Stimulated activated CD4-positive, alpha-beta T cell treated with anti-CD3 and anti-CD28 coated beads, Interleukin-12 subunit alpha, Interleukin-12 subunit beta, amount 100 ng/mL, for 48 hours (primary cell): ENCODE results near the gene ENKD1.

Experiments used
- DNase-seq, 3 donors: peaks; one replicate each; pipeline ENCODE4 v3.0.0-alpha.2; 2020; ENCODE audit warnings: low read depth in 2 of 3, low spot score in 1 of 3

Gene ENKD1

DNA sequence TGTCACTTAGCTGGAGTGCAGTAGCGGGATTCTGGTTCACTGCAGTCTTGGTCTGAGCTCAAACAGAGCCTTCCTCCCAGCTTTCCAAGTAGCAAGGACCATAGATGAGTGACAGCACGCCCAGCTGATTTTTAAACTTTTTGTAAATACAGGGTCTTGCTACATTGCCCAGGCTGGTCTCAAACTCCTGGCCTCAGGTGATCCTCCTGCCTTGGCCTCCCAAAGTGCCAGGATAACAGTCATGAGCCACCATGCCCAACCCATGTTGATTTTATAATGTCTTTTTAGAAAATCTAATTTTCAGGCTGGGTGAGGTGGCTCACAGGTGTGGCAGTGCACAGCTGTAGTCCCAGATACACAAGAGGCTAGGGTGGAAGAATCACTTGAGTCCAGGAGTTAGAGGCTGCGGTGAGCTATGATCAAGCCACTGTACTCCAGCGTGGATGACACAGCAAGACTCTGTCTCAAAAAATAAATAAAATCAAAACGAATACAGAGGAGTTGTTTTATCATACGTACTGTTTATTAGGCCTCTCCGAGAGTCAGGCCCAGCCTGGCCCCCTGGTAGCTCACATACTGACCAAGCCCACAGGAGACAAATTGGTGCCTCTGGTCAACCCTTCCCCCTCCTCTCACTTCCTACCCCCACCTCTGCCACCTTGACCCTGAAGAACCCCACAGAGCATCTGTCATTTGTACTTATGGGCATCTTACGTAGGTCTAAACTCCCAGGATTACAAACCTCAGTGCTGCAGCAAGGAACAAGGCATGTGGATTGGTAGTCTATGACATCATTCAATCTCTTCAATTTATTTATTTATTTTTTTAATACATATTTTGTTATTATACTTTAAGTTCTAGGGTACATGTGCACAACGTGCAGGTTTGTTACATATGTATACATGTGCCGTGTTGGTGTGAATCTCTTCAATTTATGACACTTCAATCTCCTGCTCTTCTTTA is 13.7 kb upstream of the ENKD1 start:
- no peak for DNase-seq

DNA sequence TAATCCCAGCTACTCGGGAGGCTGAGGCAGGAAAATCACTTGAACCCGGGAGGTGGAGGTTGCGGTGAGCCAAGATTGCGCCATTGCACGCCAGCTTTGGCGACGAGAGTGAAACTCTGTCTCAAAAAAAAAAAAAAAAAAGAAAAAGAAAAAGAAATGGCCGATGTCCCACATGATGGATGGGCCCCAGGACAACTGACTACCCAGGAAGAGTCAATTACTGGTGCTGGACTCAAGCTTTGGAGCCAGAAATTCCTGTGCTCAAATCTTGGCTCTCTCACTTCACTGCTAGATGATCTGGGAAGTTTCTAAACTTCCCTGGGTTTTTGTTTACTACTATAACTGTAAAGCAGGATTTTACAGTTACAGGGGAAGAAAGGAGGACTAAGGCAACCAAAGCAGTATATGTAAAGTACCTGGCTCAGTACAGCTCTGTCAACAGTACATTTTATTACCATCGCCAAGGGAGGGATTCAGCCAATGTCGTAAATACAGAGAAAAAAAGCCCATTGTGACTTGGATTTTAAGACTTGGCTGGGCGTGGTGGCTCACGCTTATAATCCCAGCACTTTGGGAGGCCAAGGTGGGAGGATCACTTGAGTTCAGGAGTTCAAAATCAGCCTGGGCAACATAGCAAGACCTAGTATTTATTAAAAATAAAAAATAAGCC is 11.9 kb upstream of the ENKD1 start:
- no peak for DNase-seq

- DNase-seq = no peak
These were observed 11.2 kb upstream of the ENKD1 start for GRCh38 chr16:67677712-67678111.

- DNase-seq = no peak
These were observed 10.4 kb upstream of the ENKD1 start for GRCh38 chr16:67676939-67677338.

DNA sequence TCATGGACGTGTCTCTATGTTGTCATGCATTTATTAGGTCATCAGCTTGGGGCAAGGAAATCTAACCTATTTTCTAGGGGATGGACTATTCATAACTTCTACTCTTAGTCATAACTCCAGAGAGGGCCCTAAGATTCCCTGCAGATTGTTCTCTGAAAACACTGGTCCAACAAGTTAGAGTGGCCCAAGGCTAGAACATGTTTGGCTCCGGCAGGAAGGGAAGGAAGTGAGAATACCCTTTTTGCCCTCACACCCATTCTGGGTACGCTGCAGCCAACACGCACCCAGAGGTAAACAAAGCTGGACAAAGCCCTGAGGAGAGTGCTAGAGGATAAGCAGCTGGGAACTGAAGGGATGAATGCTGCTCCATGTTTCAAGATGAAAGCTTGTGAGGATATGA is 10.0 kb upstream of the ENKD1 start:
- DNase-seq = no peak

DNA sequence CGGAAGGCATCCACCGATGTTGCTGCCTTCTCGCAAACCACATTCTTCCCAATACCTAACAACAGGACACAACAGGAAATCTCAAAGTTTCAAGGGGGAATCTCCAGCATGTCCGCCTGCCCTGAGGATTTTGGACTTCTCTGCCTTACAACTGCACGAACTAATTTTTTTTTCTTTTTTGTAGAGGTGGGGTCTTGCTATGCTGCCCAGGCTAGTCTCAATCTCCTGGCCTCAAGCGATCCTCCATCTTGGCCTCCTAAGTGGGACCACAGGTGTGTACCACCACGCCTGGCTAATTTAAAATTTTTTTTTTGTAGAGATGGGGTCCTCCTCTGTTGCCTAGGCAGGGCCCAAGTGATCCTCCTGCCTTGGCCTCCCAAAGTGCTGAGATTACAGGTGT is 9.4 kb upstream of the ENKD1 start:
- DNase-seq = no peak

DNA sequence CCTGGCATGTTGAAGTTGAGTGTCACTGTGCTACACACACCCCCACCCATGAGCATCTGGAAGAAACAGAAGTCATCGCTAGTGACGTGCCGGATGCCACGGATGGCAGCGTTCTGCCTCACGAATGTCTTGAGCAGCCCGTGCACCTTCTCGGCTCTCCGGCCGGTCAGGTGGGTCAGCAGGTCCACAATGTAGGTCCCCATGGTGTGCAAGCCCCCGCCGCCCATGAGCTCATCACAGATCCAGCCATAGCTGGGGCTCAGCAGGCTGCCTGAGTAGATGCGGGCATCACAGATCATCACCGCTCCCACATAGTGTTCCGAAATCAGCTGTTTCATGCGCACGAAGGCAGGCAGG is 9.0 kb upstream of the ENKD1 start:
- no peak for DNase-seq

DNA sequence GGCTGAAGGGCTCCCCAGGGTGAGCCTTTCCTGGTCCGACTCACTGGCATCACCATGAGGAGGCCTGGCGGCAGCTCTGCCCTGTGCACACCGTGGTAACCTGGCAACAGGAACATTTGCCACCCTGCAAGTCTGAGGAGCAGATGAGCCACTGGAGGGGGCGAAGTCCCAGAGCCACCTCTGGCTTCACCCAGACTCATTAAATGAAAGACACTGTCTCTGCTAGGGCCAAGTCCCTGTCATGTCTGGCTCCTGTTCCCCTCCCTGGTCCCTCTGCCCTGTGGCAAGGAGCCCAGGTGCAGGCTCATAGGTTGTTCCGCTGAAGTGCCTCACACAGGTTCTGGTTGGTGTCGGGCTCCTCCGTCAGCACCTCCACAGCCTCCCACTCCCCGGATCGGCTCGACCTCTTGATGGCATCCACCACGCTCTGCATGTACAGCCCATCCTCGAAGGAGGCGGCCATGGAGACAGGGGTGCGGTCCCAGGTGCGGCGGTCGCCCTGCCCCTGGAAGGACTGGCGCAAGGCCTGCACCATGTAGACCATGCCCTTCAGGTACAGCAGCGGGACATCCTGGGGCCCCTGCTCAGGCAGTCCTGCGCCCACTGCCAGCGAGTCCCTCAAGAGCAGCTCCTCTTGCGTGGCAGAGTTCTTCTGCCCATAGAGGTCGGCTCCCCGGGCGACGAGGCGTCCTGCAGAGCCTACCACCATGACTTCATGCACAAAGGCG is 8.5 kb upstream of the ENKD1 start:
- DNase-seq = no peak

DNA sequence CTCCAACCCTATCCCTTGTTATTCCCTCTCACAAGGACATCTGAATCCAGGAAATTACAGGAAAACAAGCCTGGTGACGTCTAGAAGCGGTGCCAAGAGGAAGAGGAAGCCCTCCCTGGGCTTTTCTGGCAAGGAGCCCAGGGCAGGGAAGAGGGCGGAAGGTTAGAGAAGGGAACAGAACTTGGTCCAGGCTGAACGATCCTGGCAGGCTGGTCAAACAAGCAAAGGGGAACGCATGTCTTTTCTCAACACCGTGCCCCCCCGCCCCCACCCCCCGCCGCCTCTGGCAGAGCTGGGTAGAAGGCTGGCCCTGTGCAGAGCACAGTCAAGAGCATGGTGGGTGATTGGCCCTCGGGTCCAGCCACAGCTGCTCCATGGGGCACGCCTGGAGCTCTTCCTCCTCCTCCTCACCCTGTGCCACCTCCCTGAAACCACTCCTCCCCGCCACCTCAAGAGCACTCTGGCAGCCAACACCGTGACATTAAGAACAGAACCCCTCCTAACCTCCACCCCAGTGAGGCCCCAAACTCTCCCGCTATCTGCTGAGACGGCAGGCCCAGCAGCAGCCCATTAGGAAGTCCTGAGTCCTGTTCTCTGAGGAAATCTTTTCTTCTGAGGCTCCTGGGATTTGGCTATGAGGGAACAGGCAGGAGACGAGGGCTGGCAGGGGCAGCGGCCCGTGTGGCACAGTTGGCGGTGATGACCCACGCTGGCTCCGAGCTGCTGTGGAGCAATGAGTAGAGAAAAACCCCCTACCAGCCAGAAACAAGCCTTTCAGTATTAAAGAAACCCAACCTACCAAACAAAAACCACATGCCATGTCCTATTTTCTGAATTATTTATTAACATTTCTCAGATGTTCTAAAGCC is 7.4 kb upstream of the ENKD1 start:
- DNase-seq = no peak

DNA sequence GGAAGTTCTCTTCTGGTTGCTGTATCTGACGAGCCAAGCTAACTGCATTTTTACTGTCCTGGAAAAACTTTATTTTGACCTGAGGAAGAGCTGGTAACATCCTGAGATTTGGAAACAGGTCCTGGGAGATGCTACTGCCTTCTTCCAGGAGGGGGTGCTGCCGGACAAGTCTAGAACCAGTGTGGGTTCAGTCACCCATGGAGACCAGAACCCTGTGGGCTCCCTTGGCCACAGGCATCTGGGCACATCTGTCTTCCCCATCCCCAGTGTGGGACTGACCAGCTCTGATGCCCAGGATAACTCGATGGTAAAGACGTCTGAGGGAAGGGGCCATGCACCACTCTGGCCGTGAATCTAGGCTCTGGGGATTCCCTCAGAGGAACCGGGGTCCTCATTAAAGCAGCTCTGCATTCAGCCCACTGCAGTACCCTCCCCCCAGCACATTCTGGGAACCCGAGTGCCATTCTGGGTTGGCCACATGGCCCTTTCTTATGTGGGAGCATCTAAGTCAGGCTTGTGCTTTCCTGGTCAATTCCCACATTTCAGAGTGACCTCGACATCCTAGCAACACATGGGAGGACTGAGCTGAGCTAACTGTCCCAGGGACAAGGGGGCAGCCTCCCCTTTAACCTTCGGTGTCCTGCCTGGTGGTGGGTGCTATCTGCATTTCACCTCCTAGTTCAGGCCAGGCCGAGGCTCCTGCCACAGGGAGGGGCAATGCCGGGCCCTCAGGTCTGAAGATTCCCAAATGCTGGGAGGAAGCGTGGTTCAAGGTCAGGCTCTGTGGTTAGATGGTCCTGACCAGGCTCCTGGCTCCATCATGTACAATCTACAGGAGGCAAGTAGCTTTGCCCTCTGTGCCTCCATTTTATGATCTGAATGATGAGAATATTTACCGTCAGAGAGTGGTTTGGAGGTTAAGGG is 6.5 kb upstream of the ENKD1 start:
- DNase-seq = peak in 2 of 3 donors; percentile 19 to 32

DNA sequence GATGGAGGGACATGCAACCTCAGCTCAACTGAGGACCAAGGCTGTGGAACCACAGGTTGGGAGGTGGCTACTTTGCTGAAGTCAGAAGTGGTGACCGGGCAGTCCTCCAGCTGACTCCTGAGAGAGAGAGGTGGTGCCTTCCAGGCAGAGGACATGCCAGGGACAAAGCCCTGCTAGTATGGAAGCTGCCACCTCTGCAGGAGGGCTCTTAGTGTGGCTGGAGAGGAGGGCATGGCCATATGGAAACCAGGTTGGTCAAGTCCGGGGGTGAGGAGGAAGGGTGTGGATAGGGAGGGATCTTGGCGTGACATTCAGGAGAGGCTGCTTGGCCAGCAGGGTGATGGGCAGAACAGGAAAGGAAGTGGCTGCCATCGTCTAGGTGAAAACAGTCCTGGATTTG is 5.8 kb upstream of the ENKD1 start:
- DNase-seq = no peak

DNA sequence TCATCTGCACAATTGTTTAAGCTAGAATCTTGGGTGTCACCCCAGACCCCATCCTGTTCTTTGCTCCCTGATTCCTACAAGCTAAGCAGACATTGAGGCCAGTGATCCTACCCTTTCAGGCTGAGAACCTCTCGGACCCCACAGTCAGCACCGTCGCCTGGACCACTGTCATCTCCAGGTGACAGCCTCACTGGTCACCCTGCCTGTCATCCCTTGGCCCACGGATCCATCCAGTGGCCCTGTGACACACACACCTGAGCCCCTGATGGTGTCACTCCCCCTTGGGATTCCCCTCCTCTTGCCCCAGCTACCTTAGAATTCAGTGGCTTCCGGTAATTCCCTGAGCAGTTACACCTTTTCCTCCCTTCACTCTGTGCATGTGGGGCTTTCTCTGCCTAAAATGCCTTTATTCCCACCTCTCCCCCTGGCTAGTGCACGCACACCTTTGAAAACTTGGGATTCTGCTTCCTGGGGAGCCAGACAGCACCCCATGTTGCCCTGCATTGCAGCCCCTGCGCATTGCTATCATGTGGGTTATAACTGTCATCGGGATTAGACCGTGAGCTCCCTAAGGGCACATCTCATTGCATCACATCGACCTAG is 3.0 kb upstream of the ENKD1 start:
- DNase-seq = no peak

DNA sequence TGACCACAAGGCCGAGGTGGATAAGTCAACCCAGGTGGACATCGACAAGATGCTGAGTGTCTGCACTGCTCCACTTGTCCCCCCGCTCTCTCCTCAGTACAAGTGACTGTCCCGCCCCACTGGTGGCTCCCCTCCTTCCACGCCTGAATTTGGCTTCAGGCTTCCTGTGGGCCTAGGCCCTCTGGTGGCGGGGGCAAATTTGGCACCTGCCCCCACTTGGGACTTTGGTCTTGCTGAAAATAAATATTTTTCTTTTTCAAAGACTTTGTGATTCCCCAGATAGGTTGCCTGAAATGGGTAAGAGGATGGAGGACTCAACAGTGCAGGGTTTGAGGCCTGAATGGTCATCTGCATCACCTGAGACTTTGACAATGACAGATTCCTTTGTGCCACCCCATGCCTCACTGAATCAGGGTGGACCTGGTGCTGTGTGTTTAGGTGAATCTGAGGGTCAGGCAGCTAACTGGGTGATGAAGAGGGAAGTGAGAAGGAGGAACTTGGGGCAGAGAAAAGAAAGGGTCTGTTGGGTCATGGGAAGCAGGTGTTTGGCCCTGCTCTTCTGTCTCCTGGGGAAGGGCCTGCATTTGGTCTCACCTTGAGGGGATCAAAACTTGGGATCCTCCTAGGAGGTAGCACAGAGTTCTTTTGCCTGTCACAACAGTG is 2.1 kb upstream of the ENKD1 start:
- no peak for DNase-seq

DNA sequence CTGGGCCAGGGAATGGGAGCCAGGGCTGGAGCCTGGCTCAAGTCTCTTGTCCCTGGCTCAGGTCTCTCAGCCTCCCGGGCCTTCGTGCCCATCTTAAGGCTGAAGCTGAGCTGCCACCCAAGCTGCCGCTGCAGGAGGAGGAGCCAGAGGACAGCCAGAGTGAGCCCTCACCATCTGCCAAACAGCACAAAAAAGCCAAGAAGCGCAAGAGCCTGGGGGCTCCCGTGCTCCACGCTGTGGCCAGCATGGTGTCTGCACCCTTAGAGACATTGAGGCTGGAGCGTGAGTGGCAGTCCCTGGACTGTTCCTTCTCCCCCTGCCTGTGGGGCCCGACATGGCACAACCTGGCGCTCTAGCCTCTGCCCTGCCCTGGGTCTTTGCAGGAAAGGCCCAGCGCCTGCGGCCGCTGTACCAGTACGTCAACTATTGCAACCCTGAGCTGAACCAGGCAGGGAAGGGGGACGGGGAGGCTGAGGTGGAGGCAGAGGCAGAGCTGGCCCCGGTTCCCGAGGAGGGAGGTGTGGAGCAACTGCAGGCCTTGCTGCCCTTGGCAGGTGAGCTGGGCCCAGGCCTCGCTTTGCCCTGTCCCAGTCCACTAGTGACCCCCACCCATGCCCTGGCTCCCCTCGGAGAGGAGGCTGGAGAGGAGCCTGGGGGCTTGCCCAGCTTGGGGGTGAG is 1.4 kb upstream of the ENKD1 start:
- peak; percentile 72 to 84 (median 73) for DNase-seq

- no peak for DNase-seq
These were observed 885 bp upstream of the ENKD1 start for GRCh38 chr16:67667453-67667816.

GRCh38 chr16:67666032-67666551 is 458 bp downstream of the ENKD1 start:
- DNase-seq = no peak

DNA sequence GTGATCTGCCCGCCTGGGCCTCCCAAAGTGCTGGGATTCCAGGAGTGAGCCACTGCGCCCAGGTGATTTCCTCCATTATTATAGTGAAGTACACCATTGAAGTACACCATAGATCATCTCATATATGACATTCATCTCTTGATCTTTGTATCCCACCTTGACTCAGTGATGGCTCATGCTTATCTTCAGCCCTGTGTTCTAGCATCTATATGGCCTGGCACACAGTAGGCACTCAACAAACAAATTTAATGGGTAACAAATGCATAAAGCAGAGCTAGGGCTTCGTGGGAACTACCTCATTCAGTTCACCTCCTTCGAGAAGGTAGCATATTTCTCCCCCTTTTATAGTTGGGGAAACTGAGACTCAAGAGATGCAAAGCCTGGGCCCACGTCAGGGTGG is 952 bp downstream of the ENKD1 start:
- DNase-seq = no peak

- no peak for DNase-seq
These were observed 1.7 kb downstream of the ENKD1 start for GRCh38 chr16:67664871-67665270.
